Measurements from ENCODE around the gene DNAJB6.
"Not testable (repeated sequence)": the region's sequence is repeated elsewhere in the genome, so short reads cannot be mapped to it uniquely, and the experiment has no call there.

DNAJB6 gene

DNA sequence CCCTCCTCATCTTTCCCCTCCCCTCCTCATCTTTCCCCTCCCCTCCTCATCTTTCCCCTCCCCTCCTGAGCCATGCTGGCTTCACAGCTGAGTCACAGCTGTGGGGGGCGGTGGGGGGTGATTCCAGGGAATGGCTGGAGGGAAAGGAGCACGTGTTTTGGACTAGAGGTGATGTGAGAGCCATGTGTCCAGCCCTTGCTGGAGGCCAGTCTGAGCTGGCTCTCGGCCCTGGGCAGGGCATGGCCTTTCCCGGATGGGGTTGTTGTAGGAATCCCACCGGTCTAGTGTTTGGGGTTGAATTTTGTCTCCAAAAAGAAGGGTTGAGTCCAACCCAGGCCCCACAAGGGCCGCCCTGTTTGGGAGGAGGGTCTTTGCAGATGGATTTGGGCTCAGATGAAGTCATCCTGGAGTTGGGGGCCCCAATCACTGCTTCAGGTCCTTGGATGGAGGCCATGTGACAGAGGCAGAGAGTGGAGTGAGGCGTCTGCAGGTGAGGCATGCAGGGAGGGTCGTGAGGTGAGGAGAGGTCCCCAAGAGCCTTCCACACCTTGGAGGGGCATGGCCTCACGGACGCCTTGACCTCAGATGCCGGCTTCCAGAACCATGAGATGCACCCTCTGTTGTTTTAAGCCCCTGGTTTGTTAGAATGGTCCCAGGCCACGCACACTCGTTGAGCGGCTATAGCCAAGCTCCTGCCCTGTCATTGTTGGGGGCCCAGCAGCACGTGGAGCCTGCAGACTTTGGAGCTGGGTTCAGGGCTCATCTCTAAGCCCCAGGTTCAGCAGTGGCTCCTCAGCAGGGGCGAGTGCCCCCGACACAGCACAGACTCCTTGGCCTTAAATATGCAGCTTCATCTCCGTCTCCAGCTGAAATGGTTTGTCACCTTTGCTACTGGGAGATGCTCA lies 101.6 kb downstream of the DNAJB6 start:
- DNase-seq (ENCODE audit: low read depth in 3 of 3, low spot score in 1 of 3), result no peak

DNA sequence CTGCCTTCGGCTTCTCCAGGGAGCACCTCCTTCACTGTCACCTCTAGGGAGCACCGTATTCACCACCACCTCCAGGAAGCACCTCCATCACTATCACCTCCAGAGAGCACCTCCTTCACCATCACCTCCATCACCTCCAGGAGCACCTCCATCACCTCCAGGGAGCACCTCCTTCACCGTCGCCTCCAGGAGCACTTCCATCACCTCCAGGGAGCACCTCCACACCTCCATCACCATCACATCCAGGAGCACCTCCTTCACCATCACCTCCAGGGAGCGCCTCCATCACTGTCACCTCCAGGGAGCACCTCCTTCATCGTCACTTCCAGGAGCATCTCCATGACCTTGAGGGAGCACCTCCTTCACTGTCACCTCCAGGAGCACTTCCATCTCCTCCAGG lies 102.3 kb downstream of the DNAJB6 start:
- DNase-seq (ENCODE audit: low read depth in 3 of 3, low spot score in 1 of 3), result no peak

DNA sequence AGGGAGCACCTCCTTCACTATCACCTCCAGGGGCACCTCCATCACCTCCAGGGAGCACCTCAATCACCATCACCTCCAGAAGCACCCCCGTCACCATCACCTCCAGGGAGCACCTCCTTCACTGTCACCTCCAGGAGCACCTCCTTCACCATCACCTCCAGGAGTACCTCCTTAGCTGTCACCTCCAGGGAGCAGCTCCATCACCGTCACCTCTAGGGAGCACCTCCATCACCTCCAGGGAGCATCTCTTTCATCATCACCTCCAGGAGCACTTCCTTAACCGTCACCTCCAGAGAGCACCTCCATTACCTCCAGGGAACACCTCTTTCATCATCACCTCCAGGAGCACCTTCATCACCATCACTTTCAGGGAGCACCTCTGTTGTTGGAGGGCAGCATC lies 103.0 kb downstream of the DNAJB6 start:
- no peak for DNase-seq (ENCODE audit: low read depth in 3 of 3, low spot score in 1 of 3)

DNA sequence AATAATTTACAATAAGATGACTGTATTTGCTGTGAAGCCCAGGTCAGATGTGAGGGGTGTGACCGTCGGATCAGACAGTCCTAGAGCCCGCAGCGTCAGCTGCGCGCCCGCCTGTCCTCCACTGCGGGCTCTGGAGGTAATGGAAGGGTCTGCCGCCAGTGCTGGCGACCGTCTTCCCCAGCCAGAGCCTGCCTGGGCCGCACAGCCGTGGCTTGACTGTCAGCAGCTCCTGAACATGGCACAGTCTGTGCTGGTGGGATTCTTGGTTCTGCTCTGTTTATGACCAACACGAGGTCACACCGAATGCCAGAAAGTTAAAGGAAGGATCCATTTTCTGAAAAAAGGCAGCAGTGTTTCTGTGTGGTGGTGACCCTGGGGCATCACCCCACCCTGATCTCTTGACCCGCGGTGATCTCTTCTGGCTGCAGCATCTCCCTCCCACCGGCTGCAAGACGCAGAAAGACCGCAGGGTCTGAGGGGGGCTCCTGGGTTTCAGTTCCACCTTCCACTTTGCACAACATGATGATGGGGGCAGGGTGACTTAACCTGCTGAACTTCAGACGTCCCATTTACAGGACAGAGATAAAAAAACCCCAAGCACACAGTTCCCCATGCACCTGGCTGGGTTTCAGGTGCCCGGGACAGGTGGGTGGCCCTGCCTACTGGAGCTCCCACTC lies 103.7 kb downstream of the DNAJB6 start:
- DNase-seq (ENCODE audit: low read depth in 3 of 3, low spot score in 1 of 3), result no peak

DNA sequence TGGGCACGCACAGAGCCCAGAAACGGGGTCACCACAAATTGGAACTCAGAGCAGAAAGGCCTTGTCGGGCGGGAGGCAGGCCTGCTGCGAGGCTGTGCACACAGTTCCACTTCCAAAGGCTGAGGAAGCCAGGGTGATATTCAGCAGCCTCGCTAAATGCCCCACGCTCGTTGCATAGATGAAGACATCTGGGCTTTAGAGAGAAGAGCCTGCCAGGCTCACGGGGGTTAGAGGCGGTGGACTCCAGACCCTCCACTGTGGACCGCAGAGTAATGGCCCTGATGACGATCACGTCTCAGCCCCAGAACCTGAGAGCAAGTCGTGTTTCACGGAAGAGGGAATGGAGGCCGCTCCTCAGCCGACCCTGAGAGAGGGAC lies 104.2 kb downstream of the DNAJB6 start:
- no peak for DNase-seq (ENCODE audit: low read depth in 3 of 3, low spot score in 1 of 3)

DNA sequence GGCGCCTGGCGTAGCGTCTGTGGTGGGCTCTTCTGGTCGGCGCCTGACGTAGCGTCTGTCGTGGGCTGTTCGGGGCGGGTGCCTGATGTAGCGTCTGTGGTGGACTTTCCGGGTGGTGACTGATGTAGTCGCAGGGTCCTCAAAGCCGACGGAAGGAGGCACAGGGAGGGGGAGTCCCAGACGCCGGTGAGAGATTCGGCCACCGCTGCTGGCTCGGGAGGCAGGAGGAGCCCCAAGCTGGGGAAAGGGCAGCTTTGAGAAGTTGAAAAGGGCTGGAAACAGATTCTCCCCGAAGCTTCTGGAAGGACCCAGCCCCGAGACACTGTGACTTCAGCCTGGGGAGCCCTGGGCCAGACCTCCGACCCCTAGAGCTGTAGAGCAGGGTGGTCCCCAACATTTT lies 105.7 kb downstream of the DNAJB6 start:
- no peak for DNase-seq (ENCODE audit: low read depth in 3 of 3, low spot score in 1 of 3)

DNA sequence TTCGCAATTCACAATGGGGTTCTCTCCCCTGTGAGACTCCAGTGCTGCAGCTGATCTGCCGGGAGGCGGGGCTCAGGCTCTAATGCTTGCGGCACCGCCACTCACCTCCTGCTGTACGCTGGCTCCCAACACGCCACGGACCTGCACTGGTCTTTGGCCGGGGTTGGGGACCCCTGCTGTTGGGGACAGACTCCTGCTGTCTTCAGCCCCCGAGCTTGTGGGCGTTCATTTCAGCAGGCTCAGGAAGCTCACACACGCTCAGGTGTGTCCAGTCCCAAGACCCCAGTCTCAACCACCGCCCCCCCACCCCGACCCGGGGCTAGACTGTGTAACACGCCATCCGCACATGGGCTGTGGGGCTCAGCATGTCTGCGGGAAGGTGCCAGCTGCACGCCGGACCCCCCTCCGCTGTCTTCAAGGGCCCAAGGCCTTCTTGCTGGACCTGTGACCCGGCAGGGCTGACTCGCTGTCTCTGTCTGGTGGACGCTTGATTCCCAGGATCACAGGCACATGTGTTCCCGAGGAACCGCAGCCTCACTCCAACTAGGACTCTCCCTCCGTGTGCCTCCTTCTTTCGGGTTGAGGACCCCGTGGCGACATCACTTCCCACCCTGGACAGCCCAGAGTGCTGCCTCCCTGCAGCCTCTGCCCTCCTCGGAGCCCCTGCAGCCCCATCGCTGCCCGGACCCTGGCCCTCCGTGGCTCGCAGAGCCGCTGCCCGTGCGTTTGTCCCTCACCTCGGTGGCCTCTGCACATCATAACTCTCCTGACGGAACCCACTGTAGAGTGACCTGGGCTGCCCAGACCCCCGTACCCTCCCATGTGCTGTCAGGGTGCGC lies 106.4 kb downstream of the DNAJB6 start:
- no peak for DNase-seq (ENCODE audit: low read depth in 3 of 3, low spot score in 1 of 3)

DNA sequence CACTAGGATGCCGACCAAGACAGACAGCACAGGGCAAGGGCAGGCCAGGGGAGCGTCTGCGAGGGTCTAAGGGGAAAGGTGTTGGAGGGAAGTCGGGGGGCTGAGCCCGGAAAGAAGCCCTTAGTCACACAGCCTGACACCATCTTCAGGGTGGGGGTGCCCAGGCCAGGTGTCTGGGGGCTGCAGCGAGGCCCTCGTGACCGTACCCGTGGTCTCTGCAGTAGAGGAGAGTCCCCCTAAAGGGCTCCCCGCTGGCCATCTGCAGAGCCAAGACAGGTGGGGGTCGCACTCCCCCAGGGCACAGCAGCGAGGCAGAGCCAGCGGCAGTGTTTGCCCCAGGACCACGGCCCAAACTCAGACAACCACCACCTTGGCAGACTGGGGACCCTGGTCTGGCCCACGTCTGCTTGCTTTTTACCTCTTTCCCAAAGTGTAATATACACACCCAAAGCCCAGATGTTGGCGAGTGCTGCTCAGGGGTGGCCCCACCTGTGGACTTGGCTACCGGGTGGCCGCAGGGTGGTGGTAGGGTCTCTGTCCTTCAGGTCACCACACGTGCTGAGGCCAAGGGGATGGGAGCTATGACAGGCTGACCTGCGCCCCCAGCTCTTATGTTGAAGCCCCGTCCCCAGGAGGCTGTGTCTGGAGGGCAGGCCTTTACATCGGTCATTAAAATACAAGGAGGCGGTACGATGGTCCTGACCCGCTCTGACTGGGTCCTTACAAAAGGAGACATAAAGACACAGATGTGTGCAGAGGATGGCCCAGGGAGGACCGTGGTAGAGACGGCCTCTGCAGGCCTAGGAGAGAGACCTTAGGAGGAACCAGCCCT lies 107.4 kb downstream of the DNAJB6 start:
- no peak for DNase-seq (ENCODE audit: low read depth in 3 of 3, low spot score in 1 of 3)

DNA sequence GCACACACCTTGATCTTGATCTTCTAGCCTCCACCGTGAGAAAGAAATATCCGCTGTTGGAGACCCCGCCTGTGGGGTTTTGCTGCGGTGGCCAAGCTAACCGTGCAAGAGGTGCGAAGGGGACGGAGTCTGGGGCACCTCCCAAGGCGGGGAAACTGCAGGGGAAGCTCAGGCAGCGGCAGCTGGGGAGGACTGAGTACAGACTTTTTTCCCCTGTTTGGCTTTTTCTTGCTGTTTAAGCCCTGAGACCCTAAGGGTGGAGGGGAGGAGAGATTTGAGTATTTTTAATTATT lies 108.0 kb downstream of the DNAJB6 start:
- DNase-seq (ENCODE audit: low read depth in 3 of 3, low spot score in 1 of 3), result no peak

DNA sequence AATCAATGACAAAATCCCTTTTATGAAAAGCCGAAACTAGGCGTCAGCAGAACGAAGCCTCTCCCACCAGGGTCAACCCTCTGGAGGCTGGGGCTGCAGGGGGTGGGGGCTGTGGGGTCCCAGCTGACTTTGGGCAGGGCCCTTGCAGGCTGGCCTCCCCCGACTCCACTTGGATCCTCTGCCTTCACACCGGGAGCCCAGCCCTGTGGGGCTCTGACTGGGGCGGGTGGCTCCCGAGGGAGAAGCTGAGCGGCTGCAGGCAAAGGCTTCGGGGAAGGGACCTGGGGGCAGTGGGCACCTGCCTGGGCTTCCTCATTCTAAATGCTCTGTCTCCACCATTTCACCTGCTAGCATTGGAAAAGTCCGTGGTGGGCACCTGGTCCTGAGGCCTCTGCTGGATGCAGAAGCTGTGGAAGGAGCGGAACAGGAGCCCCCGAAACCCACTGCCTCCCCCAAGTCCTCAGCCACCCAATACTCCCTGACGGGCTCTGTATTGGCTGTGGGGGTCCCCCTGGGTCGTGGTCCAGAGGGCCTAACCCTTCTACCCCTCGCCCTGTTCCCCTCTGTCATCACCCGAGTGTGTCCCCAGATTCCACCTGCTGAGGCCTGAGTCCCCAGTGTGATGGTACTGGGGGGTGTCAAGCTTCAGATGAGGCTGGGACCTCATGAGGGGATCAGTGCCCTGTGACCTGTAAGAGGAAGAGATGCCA lies 108.6 kb downstream of the DNAJB6 start:
- DNase-seq (ENCODE audit: low read depth in 3 of 3, low spot score in 1 of 3), result no peak

DNA sequence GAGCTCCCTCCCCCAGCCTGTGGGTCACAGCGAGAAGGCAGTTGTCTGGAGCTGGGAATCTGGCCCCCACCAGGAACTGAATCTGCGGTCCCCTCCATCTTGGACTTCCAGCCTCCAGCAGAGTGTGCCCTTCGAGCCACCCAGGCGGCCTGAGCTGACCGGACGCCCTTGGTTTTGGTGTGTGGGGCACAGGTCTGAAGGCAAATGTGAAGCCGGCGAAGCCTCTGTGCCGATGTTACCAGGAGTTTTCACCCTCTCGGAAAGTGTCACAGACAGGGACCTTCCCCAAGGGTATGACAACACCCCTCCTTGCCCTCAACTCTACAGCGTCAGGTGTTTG lies 109.1 kb downstream of the DNAJB6 start:
- no peak for DNase-seq (ENCODE audit: low read depth in 3 of 3, low spot score in 1 of 3)

DNA sequence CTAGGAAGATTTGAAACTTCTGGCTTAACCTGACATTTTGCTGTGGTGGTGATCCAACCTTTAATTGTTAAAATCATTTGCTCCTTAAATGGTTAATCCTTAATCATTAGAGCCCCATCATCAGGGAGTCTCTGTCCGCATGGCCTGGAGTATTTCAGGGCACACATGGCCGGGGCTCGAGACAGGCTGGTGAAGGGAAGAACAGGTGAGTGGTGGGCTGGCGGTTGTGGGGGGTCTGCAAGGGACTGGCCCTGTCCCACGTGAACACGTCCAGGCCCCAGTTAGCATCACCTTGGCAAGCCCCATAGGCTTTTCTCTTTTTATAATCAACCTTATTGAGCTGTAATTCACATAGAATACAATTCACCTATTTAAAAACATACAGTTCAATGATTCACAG lies 109.5 kb downstream of the DNAJB6 start:
- DNase-seq (ENCODE audit: low read depth in 3 of 3, low spot score in 1 of 3), result no peak

DNA sequence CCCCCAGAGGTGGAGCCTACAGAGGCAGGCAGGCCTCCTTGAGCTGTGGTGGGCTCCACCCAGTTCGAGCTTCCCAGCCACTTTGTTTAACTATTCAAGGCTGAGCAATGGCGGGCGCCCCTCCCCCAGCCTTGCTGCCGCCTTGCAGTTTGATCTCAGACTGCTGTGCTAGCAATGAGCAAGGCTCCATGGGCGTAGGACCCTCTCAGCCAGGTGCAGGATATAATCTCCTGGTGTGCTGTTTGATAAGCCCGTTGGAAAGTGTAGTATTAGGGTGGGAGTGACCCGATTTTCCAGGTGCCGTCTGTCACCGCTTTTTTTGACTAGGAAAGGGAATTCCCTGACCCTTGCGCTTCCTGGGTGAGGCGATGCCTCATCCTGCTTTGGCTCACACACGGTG lies 117.2 kb downstream of the DNAJB6 start:
- not testable (repeated sequence) for DNase-seq (ENCODE audit: low read depth in 3 of 3, low spot score in 1 of 3)

DNA sequence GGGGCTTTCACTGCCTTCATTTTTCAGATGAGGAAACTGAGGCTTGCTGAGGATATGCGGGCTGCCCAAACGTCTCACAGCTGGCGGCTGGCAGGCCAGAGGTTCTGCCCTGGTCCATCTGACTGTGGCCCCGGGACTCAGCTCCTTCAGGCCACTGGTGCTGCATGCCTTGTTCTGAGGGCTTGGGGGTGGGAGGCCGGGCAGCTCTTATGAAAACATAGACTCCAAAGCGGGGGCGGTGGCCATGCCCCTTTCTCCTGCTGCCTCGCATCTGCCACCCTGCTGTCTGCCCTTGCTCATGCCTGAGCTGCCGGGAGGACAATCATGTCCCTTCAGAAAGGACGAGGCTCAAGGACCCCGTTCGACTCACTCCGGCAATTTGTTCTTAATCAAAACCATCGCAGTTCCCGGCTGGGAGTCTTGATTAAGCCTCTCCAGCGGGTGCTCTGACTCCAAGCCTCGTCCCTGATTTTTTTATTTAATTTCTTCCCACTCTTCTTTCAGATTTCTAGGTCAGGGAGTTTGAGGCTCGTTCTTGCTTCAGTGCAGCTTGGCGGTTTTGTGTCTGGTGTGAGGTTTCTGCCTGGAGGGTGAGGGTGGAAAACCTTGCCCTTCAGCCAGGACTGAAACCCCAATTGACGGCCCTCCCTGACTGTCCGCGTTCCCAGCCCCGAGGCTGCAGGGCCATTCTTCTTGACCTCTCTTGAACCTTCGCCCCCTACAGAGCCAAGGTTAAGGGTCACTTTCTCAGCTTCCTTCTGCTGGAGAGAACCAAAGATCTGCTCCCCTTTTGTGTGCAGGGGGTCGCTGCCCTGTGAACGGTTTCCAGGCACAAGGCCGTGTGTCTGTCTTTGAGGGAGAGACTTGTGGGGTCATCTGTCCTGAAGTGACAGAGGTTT lies 120.8 kb downstream of the DNAJB6 start:
- no peak for DNase-seq (ENCODE audit: low read depth in 3 of 3, low spot score in 1 of 3)

DNA sequence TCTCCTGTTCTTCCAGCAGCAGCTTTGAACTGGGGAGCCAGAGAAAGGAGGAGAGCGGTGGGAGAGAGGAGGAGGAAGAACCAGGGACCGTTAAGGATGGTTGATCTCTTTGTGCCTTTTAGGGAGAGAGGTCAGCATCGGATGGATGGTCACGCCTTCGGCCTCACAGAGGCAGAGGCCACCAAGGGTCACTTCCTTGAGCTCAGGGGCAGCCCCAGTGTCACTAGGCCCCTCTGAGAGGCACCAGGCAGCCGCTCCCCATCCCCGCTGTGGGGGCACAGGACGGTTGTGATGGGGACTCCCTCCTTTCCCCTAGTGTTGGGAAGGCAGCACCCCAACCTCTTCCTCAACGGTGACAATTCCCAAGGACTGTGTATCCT lies 121.4 kb downstream of the DNAJB6 start:
- no peak for DNase-seq (ENCODE audit: low read depth in 3 of 3, low spot score in 1 of 3)

DNA sequence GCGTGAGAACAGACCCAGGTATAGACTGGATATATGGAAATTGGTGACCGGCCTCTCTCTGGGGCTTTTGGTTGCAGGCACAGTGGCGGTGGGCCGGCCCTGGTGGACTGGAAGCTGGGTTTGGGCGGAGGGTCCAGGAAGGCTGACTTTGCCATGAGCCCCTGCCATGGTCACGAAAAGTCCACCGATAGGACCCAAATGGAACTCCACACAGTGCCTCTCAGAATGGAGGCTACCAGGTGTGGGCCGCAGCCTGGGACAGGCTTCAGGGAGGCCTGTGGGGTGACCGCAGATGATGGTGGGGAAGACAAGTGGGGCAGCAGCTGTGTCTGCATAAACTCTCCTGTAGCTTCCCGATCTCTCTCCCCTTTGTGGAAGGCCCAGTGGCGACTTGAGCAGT lies 123.2 kb downstream of the DNAJB6 start:
- DNase-seq (ENCODE audit: low read depth in 3 of 3, low spot score in 1 of 3), result no peak

DNA sequence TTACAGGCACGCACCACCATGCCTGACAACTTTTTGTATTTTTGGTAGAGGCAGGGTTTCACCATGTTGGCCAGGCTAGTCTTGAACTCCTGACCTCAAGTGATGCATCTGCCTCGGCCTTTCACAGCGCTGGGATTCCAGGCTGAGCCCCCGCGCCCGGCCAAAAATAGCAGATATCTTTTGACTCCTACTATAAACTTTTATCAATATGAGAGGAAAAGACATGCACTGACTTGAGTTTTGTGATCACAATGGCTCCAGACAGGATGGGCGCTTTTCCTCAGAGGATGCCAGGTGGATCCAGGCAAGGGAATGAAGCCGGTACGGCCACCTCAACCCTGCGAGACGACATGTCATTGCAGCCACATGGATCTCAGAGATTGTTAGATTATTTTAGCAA lies 123.9 kb downstream of the DNAJB6 start:
- no peak for DNase-seq (ENCODE audit: low read depth in 3 of 3, low spot score in 1 of 3)

DNA sequence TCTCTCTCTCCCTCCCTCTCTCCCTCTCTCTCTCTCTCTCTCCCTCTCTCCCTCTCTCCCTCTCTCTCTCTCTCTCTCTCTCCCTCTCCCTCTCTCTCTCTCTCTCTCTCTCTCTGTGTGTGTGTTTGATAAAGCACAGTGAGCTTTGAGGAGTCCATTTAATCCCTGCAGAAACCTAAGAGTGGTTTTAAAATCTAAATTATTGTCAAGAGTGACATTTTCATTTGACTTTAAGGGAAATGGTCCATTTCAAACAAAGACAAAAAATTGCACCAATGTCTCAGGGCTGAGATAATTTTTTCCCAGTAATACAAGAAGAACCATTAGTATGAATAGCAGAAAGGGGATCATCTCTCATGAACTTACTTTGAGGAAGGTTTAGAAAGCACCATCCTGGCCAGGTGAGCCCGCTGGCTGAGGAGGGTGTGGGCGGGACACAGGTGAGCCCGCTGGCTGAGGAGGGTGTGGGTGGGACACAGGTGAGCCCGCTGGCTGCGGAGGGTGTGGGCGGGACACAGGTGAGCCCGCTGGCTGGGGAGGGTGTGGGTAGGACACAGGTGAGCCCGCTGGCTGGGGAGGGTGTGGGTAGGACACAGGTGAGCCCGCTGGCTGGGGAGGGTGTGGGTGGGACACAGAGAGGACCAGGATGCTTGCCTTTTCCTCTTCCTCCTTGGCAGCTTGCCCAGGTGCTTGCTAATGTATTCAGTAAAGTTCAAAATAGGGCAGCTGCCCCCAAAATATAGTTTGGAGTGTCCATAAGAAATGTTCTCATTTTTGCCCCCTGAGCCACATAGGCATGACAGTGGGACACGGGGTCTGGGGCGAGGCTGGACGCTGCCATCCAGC lies 125.0 kb downstream of the DNAJB6 start:
- DNase-seq (ENCODE audit: low read depth in 3 of 3, low spot score in 1 of 3), result no peak

DNA sequence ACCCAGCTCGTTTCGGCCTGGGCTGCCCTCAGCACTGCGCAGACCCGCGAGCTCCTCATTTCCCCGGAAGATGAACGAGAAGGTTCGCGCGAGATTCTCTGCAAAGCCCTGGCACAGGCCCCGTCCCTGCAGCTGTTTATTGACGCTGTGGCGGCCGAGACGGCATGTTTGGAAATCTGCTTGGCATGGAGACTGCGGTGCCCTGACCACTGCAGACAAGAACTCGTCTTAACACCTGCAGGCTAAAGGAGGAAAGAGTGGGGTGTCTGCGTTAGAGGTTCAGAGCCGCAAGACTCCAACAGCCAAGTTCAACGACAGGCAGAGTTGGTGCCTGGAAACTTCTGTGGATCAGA lies 125.6 kb downstream of the DNAJB6 start:
- no peak for DNase-seq (ENCODE audit: low read depth in 3 of 3, low spot score in 1 of 3)

Data from stimulated activated CD4-positive, alpha-beta T cell treated with anti-CD3 and anti-CD28 coated beads, TNF-alpha, amount 100 ng/mL, for 1 hour (primary cell).